Activated naive CD8-positive, alpha-beta T cell treated with anti-CD3 and anti-CD28 coated beads, Interleukin-2, amount 50 U/mL, for 16 hours (primary cell): ENCODE data around the gene DNMBP.

Experiments
- DNase-seq: peaks from one replicate; pipeline ENCODE4 v3.0.0-alpha.2; 2020; ENCODE audit warnings: low read depth, low spot score

Gene DNMBP

GRCh38 chr10:99827936-99828335 is 181.8 kb downstream of the DNMBP start:
- no peak for DNase-seq
